ENCODE results near the gene CPS1. TPM values are rescaled to one million over a fixed set of nuclear protein-coding genes. Genes with fewer than 3 reads are reported as not detected.

Gene CPS1
- total RNA-seq, 2 donors from 2014 or later, result 12.5 to 31.2 TPM

DNA sequence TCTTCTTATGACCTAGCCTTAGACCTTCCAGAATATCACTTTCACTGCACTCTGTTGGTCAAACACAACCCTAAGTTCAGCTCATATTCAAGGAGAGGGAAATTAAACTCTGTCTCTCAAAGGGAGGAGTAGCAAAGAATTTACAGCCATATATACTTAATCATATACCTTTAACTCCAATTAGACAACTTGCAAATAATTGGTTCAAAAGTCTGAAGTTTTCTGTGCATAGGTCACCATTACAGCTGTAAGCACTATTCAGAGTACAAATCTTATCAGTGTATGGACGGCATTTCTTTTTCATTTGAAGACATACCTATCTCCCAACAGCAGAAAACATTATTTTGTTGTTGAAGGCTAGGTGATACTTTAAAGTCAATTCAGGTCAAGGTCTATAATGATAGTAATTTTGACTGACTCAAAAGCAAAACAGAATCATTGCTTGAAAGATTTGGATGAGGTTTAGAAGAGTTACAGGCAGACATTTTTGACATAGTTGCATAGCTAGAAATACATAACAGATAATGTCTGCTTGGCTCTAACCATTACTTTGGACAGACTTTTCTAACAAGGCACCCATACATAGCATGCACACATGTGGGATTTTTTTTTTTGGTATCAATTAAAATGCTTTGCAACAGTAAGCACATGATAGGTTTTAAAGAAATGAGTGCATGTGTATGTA is 131.5 kb downstream of the CPS1 start:
- Mint-ChIP-seq H3K4me1 (no peaks in the 10 kb centered on the region), H3K36me3 (ENCODE audit: low read depth) (no peaks in the 10 kb centered on the region), H3K27ac (no peak overlapping the region), H3K27me3 (ENCODE audit: insufficient read depth) (no peaks in the 10 kb centered on the region), H3K4me3 (no peak overlapping the region), H3K9me3 (no peaks in the 10 kb centered on the region)
- no peak overlapping the region for H3K4me3 ChIP-seq (ENCODE audit: low read length)
- no peaks in the 10 kb centered on the region for H3K4me1 ChIP-seq (ENCODE audit: control insufficient read depth, insufficient read depth, low read length)
- no peak overlapping the region for H3K9ac ChIP-seq (ENCODE audit: extremely low read depth, low read length, poor library complexity, severe bottlenecking)
- no peak overlapping the region for H3K27ac ChIP-seq (ENCODE audit: low read depth, low read length)
- H3K27me3 ChIP-seq (ENCODE audit: control insufficient read depth, insufficient read depth, low read length, poor library complexity, severe bottlenecking), result no peaks in the 10 kb centered on the region
- DNase-seq, result no peak
- 100% methylated on average over 1 of the region's 1 CpG; no CpG with 5 or more reads in 1 of the 2 experiments for WGBS, 2 experiments (ENCODE audit: insufficient coverage in 1 of 2, insufficient read length in 1 of 2)
- H3K36me3 ChIP-seq (ENCODE audit: control insufficient read depth, insufficient read depth, low read length), result no peaks in the 10 kb centered on the region
- TF ChIP-seq, protein P1, sequence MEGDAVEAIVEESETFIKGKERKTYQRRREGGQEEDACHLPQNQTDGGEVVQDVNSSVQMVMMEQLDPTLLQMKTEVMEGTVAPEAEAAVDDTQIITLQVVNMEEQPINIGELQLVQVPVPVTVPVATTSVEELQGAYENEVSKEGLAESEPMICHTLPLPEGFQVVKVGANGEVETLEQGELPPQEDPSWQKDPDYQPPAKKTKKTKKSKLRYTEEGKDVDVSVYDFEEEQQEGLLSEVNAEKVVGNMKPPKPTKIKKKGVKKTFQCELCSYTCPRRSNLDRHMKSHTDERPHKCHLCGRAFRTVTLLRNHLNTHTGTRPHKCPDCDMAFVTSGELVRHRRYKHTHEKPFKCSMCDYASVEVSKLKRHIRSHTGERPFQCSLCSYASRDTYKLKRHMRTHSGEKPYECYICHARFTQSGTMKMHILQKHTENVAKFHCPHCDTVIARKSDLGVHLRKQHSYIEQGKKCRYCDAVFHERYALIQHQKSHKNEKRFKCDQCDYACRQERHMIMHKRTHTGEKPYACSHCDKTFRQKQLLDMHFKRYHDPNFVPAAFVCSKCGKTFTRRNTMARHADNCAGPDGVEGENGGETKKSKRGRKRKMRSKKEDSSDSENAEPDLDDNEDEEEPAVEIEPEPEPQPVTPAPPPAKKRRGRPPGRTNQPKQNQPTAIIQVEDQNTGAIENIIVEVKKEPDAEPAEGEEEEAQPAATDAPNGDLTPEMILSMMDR (conservative IDR thresholded peaks at IDR 0.05), result no peak
- no peaks in the 10 kb centered on the region for H3K9me3 ChIP-seq (ENCODE audit: control insufficient read depth, low read length)

DNA sequence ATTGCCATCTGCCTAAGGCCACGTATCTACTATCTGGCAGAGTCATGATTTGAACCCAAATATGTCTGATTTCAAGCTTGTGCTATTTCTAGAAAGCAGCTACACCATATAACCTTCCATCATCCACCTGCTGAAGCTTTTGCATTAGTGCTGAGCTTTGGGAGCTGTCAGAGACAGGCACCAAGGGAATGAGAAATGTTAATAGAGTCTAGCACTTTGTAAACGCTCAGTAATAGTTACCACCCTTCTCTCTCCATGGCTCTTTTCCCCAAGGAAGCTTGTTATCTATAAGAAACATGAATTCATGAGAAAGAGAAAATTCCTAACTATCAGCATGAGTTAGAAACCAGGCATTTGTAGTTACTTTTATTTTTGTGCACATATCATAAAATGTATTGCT is 151.5 kb downstream of the CPS1 start:
- TF ChIP-seq, protein P1 (conservative IDR thresholded peaks at IDR 0.05), result no peak
- no peak overlapping the region for H3K4me3 Mint-ChIP-seq
- no peak overlapping the region for H3K27ac Mint-ChIP-seq
- H3K27ac ChIP-seq (ENCODE audit: low read depth, low read length), result no peak overlapping the region
- no peaks in the 10 kb centered on the region for H3K4me1 ChIP-seq (ENCODE audit: control insufficient read depth, insufficient read depth, low read length)
- peaks cover 12% of the 10 kb centered on the region for H3K4me1 Mint-ChIP-seq
- H3K36me3 ChIP-seq (ENCODE audit: control insufficient read depth, insufficient read depth, low read length), result no peaks in the 10 kb centered on the region
- H3K4me3 ChIP-seq (ENCODE audit: low read length), result no peak overlapping the region
- H3K9ac ChIP-seq (ENCODE audit: extremely low read depth, low read length, poor library complexity, severe bottlenecking), result no peak overlapping the region
- WGBS, 2 experiments (ENCODE audit: insufficient coverage in 1 of 2, insufficient read length in 1 of 2), result 67 to 93% methylated on average over 1 to 2 of the region's 2 CpGs
- no peaks in the 10 kb centered on the region for H3K27me3 ChIP-seq (ENCODE audit: control insufficient read depth, insufficient read depth, low read length, poor library complexity, severe bottlenecking)
- no peaks in the 10 kb centered on the region for H3K36me3 Mint-ChIP-seq (ENCODE audit: low read depth)
- no peaks in the 10 kb centered on the region for H3K9me3 ChIP-seq (ENCODE audit: control insufficient read depth, low read length)
- no peaks in the 10 kb centered on the region for H3K27me3 Mint-ChIP-seq (ENCODE audit: insufficient read depth)
- no peaks in the 10 kb centered on the region for H3K9me3 Mint-ChIP-seq
- DNase-seq, result no peak

DNA sequence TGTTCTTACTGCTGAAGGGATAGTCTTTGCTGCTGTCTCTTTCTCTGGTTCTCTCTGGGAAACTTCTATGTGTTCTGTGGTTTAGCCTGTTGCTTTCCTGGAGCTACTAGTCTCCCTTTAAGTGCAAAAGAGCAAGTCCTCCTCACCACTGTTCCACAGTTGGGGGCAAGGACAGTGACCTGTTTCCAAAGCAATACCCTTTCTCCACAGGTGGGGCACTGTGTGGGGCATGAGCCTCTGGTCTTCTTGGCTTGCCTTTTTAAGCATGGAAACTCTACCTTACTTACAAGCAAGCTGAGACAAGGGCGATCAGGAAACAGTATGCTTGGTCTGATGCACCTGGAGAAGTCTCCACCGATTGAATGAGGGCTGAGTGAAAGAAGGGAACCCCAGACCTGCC is 156.7 kb downstream of the CPS1 start:
- Mint-ChIP-seq H3K4me3 (no peak overlapping the region), H3K9me3 (no peaks in the 10 kb centered on the region), H3K27me3 (ENCODE audit: insufficient read depth) (no peaks in the 10 kb centered on the region)

More for the DNA sequence above, 156.7 kb downstream of the CPS1 start:
- TF ChIP-seq, protein P1 (conservative IDR thresholded peaks at IDR 0.05), result peak; percentile 28
- no peaks in the 10 kb centered on the region for H3K36me3 ChIP-seq (ENCODE audit: control insufficient read depth, insufficient read depth, low read length)
- no peak overlapping the region for H3K9ac ChIP-seq (ENCODE audit: extremely low read depth, low read length, poor library complexity, severe bottlenecking)
- Mint-ChIP-seq H3K4me1 (peaks cover 19% of the 10 kb centered on the region), H3K27ac (no peak overlapping the region), H3K36me3 (ENCODE audit: low read depth) (no peaks in the 10 kb centered on the region)
- DNase-seq, result peak; percentile 55
- H3K4me3 ChIP-seq (ENCODE audit: low read length), result no peak overlapping the region
- H3K27ac ChIP-seq (ENCODE audit: low read depth, low read length), result no peak overlapping the region
- H3K4me1 ChIP-seq (ENCODE audit: control insufficient read depth, insufficient read depth, low read length), result peaks cover 2% of the 10 kb centered on the region
- H3K27me3 ChIP-seq (ENCODE audit: control insufficient read depth, insufficient read depth, low read length, poor library complexity, severe bottlenecking), result no peaks in the 10 kb centered on the region
- 54 to 58% methylated on average over 2 of the region's 2 CpGs for WGBS, 2 experiments (ENCODE audit: insufficient coverage in 1 of 2, insufficient read length in 1 of 2)
- no peaks in the 10 kb centered on the region for H3K9me3 ChIP-seq (ENCODE audit: control insufficient read depth, low read length)

All from endodermal cell (in vitro differentiated cells).